HepG2 (cell line): ENCODE measurements around the gene GNAT3. TPM values are rescaled to one million over a fixed set of nuclear protein-coding genes. Genes with fewer than 3 reads are reported as not detected.

ENCODE experiments used
- ATAC-seq: fragments of 200-7000 bp; cut with Tn5 transposase; 3 replicates; pipeline ENCODE4 v1.9.1; 2020; ENCODE audit warnings: mild to moderate bottlenecking, moderate library complexity
- BruUV-seq: library from RNA; stranded (reverse); fragments of 400-500 nt; replicated peaks from 2 replicates; lab custom pipeline; 2021; lab: Mats Ljungman, UMichigan
- CTCF ChIA-PET: fragments of 300-600 bp; formaldehyde crosslinking; extraction: SDS; loops from one replicate; lab custom pipeline; 2021; ENCODE audit warnings: low total read pairs, inconsistent platforms, low intra/inter-chr PET ratio; lab: Yijun Ruan, JAX
- POLR2A ChIA-PET: fragments of 350-600 bp; sonication (Branson Sonifier 250); formaldehyde crosslinking; loops from one replicate; lab custom pipeline; 2020; ENCODE audit warnings: antibody characterized with exemption, inconsistent platforms; lab: Yijun Ruan, JAX
- DNase-seq: peaks from one replicate; pipeline ENCODE4 v3.0.0-alpha.2; 2015; ENCODE audit warnings: low spot score
- FAIRE-seq: peaks from 3 replicates; lab custom pipeline; 2011; peaks lifted over from hg19 to GRCh38; lab: Jason Lieb, UNC
- H2AFZ ChIP-seq: one replicate; pipeline ENCODE4 v1.6.1; 2011; ENCODE audit warnings: low read length, inconsistent platforms
- H3K27ac ChIP-seq: fragments of 300-600 bp; 3 replicates; pipeline ENCODE4 v1.8.0; 2011; ENCODE audit warnings: mixed run types, mild to moderate bottlenecking, mixed read lengths, low read length, inconsistent platforms; ENCODE audit not compliant: insufficient read depth; ENCODE audit errors: extremely low read length
- H3K27me3 ChIP-seq, 2 experiments: fragments of 200-600 bp in 1 of 2; 2 replicates in 1 of 2; 3 replicates in 1 of 2; pipeline versions ENCODE4 v1.6.0 to v1.8.0; 2011; ENCODE audit warnings: low read length in 2 of 2, mild to moderate bottlenecking in 2 of 2, moderate library complexity in 2 of 2, inconsistent platforms in 1 of 2; ENCODE audit not compliant: insufficient read depth in 2 of 2, control insufficient read depth in 1 of 2
- H3K36me3 ChIP-seq, 2 experiments: fragments of 200-600 bp in 1 of 2; replicated peaks in 1 of 2; 2 replicates in 1 of 2; 3 replicates in 1 of 2; pipeline versions ENCODE4 v1.5.1 to v1.8.0; 2011; ENCODE audit warnings: low read length in 2 of 2, inconsistent platforms in 1 of 2; ENCODE audit not compliant: insufficient read depth in 2 of 2, control insufficient read depth in 1 of 2
- H3K4me1 ChIP-seq: 2 replicates; pipeline ENCODE4 v1.5.1; 2012; ENCODE audit warnings: low read length, inconsistent platforms; ENCODE audit not compliant: insufficient read depth
- H3K4me2 ChIP-seq: 2 replicates; pipeline ENCODE4 v1.6.0; 2011; ENCODE audit warnings: low read depth, low read length, inconsistent platforms
- H3K4me3 ChIP-seq, 3 experiments: fragments of 200-600 bp in 1 of 3; sonication (generic), shearing (Covaris generic) in 1 of 3; replicated peaks in 1 of 3; 2 replicates each; pipeline ENCODE4 v1.5.1; 2011 to 2016; ENCODE audit warnings: low read length in 3 of 3, inconsistent platforms in 2 of 3, low read depth in 2 of 3, mild to moderate bottlenecking in 2 of 3, control low read depth in 1 of 3, mixed read lengths in 1 of 3; ENCODE audit not compliant: insufficient read depth in 1 of 3
- H3K79me2 ChIP-seq: one replicate; pipeline ENCODE4 v1.6.1; 2011; ENCODE audit warnings: low read length, inconsistent platforms; ENCODE audit not compliant: insufficient read depth
- H3K9ac ChIP-seq: 2 replicates; pipeline ENCODE4 v1.6.0; 2011; ENCODE audit warnings: mild to moderate bottlenecking, low read depth, low read length, inconsistent platforms; ENCODE audit not compliant: insufficient read depth
- H3K9me3 ChIP-seq: 2 replicates; pipeline ENCODE4 v1.5.1; 2012; ENCODE audit warnings: mild to moderate bottlenecking, low read length
- H4K20me1 ChIP-seq: 2 replicates; pipeline ENCODE4 v1.6.0; 2011; ENCODE audit warnings: inconsistent platforms, mild to moderate bottlenecking, low read length, moderate library complexity; ENCODE audit not compliant: insufficient read depth
- CREM ChIP-seq, 2 experiments: sonication (generic) in 1 of 2; formaldehyde crosslinking in 1 of 2; IDR thresholded peaks; 2 replicates each; pipeline versions ENCODE4 v1.4.0 to v1.6.1; 2016 to 2020; ENCODE audit warnings: antibody characterized with exemption in 1 of 2, mild to moderate bottlenecking in 1 of 2, missing genetic modification reagents in 1 of 2
- HOXA5 ChIP-seq: sonication (generic); formaldehyde crosslinking; IDR thresholded peaks from 2 replicates; pipeline ENCODE4 v1.4.0; 2020; ENCODE audit warnings: missing genetic modification reagents
- IKZF4 ChIP-seq: sonication (generic); formaldehyde crosslinking; IDR thresholded peaks from 2 replicates; pipeline ENCODE4 v1.5.1; 2020; ENCODE audit warnings: borderline replicate concordance, mild to moderate bottlenecking, low read depth, missing genetic modification reagents; ENCODE audit errors: not compliant biosample characterization
- PBX2 ChIP-seq: IDR thresholded peaks from 2 replicates; pipeline ENCODE4 v1.6.1; 2016; ENCODE audit warnings: control low read depth
- SALL1 ChIP-seq: sonication (generic); formaldehyde crosslinking; IDR thresholded peaks from 2 replicates; pipeline ENCODE4 v1.8.0; 2022; ENCODE audit warnings: mild to moderate bottlenecking, missing genetic modification reagents
- SAP130 ChIP-seq: IDR thresholded peaks from 2 replicates; pipeline ENCODE4 v1.6.1; 2016; ENCODE audit warnings: low read depth
- SATB2 ChIP-seq: sonication (generic); formaldehyde crosslinking; IDR thresholded peaks from 2 replicates; pipeline ENCODE4 v1.5.0; 2020; ENCODE audit warnings: missing genetic modification reagents
- SP140L ChIP-seq: sonication (generic); formaldehyde crosslinking; IDR thresholded peaks from 2 replicates; pipeline ENCODE4 v1.4.0; 2020; ENCODE audit warnings: missing genetic modification reagents, borderline replicate concordance
- SRY ChIP-seq: sonication (generic); formaldehyde crosslinking; IDR thresholded peaks from 2 replicates; pipeline ENCODE4 v1.8.0; 2022; ENCODE audit warnings: mild to moderate bottlenecking, missing genetic modification reagents
- ZNF205 ChIP-seq: IDR thresholded peaks from 2 replicates; pipeline ENCODE4 v1.6.1; 2018; ENCODE audit warnings: missing biosample characterization, missing genetic modification reagents
- ZNF296 ChIP-seq: sonication (generic); formaldehyde crosslinking; conservative IDR thresholded peaks from 2 replicates; pipeline ENCODE4 v1.5.0; 2020; ENCODE audit warnings: mild to moderate bottlenecking, missing genetic modification reagents
- ZNF430 ChIP-seq: sonication (generic); formaldehyde crosslinking; IDR thresholded peaks from 2 replicates; pipeline ENCODE4 v1.9.0; 2021; ENCODE audit warnings: mild to moderate bottlenecking, missing genetic modification reagents
- ZNF670 ChIP-seq: sonication (generic); formaldehyde crosslinking; IDR thresholded peaks from 2 replicates; pipeline ENCODE4 v1.8.0; 2022; ENCODE audit warnings: mild to moderate bottlenecking, missing genetic modification reagents, borderline replicate concordance
- WGBS: methylation state at CpG from one replicate; pipeline ENCODE4 v1.1.6; 2017; ENCODE audit warnings: low lambda C conversion rate; 5-methylcytosine and 5-hydroxymethylcytosine counted together
- in situ Hi-C: cut with HindIII; loops from 2 replicates; pipeline ENCODE4 v1.10.0; 2017; ENCODE audit warnings: low pct_unique_long_range_greater_than_20kb; ENCODE audit not compliant: extremely low pct_ligation_motif_present
- intact Hi-C: fragments of 100-400 bp; cut with micrococcal nuclease; formaldehyde crosslinking; loops from one replicate; pipeline ENCODE4 v1.10.0; 2022; ENCODE audit not compliant: unreplicated experiment
- polyA plus RNA-seq, 8 experiments: library from polyadenylated mRNA; depleted of rRNA in 3 of 8; stranded (reverse) in 7 of 8; unstranded in 1 of 8; fragments of >200 nt; fragmentation: Illumina TruSeq in 4 of 8; extraction: Trizol in 4 of 8; gene quantifications; 2 replicates each; pipeline versions ENCODE4 v1.2.1 to v1.2.3, GENCODE V29; 2011 to 2016; ENCODE audit warnings: low read depth in 4 of 8, missing spikeins in 1 of 8, mixed read lengths in 1 of 8; ENCODE audit not compliant: insufficient read depth in 1 of 8
- total RNA-seq, 5 experiments: library from RNA; depleted of rRNA; stranded (reverse); fragments of >200 nt; fragmentation: Illumina TruSeq; extraction: Trizol; gene quantifications; 2 replicates each; pipeline ENCODE4 v1.2.3, GENCODE V29; 2016; ENCODE audit warnings: low read depth in 1 of 5
- TF ChIP-seq, protein P1 (sequence below), 2 experiments: sonication (generic) in 1 of 2; formaldehyde crosslinking in 1 of 2; IDR thresholded peaks; 2 replicates each; pipeline versions ENCODE4 v1.4.0 to v1.6.1; 2018 to 2020; ENCODE audit warnings: missing genetic modification reagents in 2 of 2, borderline replicate concordance in 1 of 2, low read depth in 1 of 2, mild to moderate bottlenecking in 1 of 2, missing biosample characterization in 1 of 2
- TF ChIP-seq, protein P2 (sequence below): fragments of 450-650 bp; IDR thresholded peaks from 2 replicates; pipeline ENCODE4 v1.6.1; 2016

Gene GNAT3
- total and polyA plus RNA-seq, 2 of the 13 experiments (the other 11 are each of a cell fraction or from before 2014, with no cell fraction given): not detected

DNA sequence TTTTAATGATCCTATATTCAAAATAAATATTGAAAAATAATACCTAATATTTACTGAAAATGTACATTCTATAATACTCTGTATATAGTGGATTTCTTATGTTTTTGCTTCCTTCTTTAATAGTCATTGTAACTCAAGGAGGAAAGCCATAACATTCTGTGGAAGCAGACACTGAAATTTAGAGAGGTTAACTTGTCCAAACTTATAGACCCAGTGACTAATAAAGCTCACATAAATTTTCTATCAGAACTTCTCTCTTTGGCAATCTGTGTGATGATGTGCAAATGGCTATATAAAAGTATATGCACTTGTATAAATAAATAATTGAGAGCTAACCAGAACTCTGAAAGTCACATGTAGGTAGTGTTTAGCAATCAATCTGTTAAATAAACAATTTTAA is 26.1 kb downstream of the GNAT3 start:
- Histone ChIP-seq H3K4me3 (no peak overlapping the region), H3K4me1 (no peaks in the 10 kb centered on the region), H2AFZ (no peak overlapping the region), H4K20me1 (no peaks in the 10 kb centered on the region), H3K9me3 (no peaks in the 10 kb centered on the region), H3K27ac (no peak overlapping the region), H3K36me3 (no peaks in the 10 kb centered on the region), H3K9ac (no peak overlapping the region), H3K4me2 (no peak overlapping the region), H3K79me2 (no peaks in the 10 kb centered on the region), H3K27me3 (no peaks in the 10 kb centered on the region)
- no peak for ATAC-seq
- FAIRE-seq: no peak
- BruUV-seq: no TSS peak
- no peak for DNase-seq
- in situ Hi-C loops (no loop called here), intact Hi-C loops (no loop called here)
- ChIA-PET POLR2A (no interaction called here), CTCF (no interaction called here)
- TF ChIP-seq SP140L (no peak), ZNF296 (CRISPR knock-in tag) (no peak)

GRCh38 chr7:80482950-80483349 is 28.9 kb downstream of the GNAT3 start:
- ChIA-PET CTCF (no interaction called here), POLR2A (no interaction called here)
- TF ChIP-seq HOXA5 (CRISPR knock-in tag) (no peak), SALL1 (CRISPR knock-in tag) (no peak), ZNF205 (CRISPR knock-in tag) (no peak), PBX2 (CRISPR knock-in tag) (no peak), SRY (CRISPR knock-in tag) (no peak), SAP130 (CRISPR knock-in tag) (no peak), ZNF430 (CRISPR knock-in tag) (no peak), IKZF4 (CRISPR knock-in tag) (no peak), SATB2 (no peak), ZNF670 (CRISPR knock-in tag) (no peak), CREM (IDR thresholded peaks at IDR 0.05) (no peak), CREM (CRISPR knock-in tag; IDR thresholded peaks at IDR 0.05) (no peak)
- TF ChIP-seq, protein P1, sequence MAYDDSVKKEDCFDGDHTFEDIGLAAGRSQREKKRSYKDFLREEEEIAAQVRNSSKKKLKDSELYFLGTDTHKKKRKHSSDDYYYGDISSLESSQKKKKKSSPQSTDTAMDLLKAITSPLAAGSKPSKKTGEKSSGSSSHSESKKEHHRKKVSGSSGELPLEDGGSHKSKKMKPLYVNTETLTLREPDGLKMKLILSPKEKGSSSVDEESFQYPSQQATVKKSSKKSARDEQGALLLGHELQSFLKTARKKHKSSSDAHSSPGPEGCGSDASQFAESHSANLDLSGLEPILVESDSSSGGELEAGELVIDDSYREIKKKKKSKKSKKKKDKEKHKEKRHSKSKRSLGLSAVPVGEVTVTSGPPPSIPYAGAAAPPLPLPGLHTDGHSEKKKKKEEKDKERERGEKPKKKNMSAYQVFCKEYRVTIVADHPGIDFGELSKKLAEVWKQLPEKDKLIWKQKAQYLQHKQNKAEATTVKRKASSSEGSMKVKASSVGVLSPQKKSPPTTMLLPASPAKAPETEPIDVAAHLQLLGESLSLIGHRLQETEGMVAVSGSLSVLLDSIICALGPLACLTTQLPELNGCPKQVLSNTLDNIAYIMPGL (CRISPR knock-in tag; IDR thresholded peaks at IDR 0.05; ENCODE audit: borderline replicate concordance in 1 of 2, low read depth in 1 of 2): no peak
- TF ChIP-seq, protein P2, sequence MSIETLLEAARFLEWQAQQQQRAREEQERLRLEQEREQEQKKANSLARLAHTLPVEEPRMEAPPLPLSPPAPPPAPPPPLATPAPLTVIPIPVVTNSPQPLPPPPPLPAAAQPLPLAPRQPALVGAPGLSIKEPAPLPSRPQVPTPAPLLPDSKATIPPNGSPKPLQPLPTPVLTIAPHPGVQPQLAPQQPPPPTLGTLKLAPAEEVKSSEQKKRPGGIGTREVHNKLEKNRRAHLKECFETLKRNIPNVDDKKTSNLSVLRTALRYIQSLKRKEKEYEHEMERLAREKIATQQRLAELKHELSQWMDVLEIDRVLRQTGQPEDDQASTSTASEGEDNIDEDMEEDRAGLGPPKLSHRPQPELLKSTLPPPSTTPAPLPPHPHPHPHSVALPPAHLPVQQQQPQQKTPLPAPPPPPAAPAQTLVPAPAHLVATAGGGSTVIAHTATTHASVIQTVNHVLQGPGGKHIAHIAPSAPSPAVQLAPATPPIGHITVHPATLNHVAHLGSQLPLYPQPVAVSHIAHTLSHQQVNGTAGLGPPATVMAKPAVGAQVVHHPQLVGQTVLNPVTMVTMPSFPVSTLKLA: no peak

More at GRCh38 chr7:80482950-80483349, 28.9 kb downstream of the GNAT3 start:
- BruUV-seq: no TSS peak
- Histone ChIP-seq H3K4me3 (no peak overlapping the region), H3K27ac (no peak overlapping the region), H3K4me2 (no peak overlapping the region), H3K4me1 (no peaks in the 10 kb centered on the region), H3K9me3 (no peaks in the 10 kb centered on the region), H4K20me1 (no peaks in the 10 kb centered on the region), H3K9ac (no peak overlapping the region), H3K27me3 (no peaks in the 10 kb centered on the region), H3K79me2 (no peaks in the 10 kb centered on the region), H3K36me3 (no peaks in the 10 kb centered on the region), H2AFZ (no peak overlapping the region)
- FAIRE-seq (no peak), ATAC-seq (no peak), DNase-seq (no peak)
- intact Hi-C loops (no loop called here), in situ Hi-C loops (no loop called here)
- 77% methylated on average over 3 of the region's 3 CpGs for WGBS
